Measurements from ENCODE around the gene SLC1A7.

- TF ChIP-seq GATA2 (IDR thresholded peaks at IDR 0.05; ENCODE audit: low read depth, low read length) = peak; percentile 80
- no peak for TF ChIP-seq GATA3 (IDR thresholded peaks at IDR 0.05; ENCODE audit: low read depth, low read length)
These were observed 73.9 kb downstream of the SLC1A7 start for GRCh38 chr1:53068314-53069099.

Measured in SH-SY5Y (cell line).